ENCODE results near the gene LRRC28. TPM values are rescaled to one million over a fixed set of nuclear protein-coding genes. Genes with fewer than 3 reads are reported as not detected.

The LRRC28 gene
- total and polyA plus RNA-seq, 10 of the 15 experiments (the other 5 are each of a cell fraction or from before 2014, with no cell fraction given) = 21.3 to 54.9 (median 27.7) TPM

DNA sequence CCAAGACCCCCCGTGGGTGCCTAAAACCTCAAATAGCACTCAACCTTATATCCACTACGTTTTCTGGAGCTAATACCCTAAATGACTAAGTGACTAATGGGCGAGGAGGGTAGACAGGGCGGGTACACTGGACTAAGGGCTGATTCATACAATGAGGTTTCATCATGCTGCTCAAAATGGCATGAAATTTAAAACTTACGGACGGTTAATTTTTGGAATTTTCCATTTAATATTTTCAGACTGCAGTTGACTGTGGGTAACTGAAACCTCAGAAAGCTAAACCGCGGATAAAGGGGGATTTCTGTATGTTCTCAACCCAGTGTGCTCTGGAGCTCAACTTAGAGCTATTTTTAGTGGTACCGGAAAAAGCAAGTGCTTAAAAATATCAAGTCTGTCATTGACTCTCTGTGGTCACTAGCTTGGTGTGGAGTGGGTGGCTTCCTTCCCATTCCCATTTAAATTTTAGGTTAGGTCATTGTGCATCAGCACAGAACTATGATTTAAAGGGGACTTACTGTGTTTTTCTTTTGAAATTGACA is 72.9 kb downstream of the LRRC28 start (continued):
- peak in 1 of 2 experiments; percentile 35; a peak in 1 of 4 replicates for TF ChIP-seq ETV6 (conservative IDR thresholded peaks at IDR 0.05 in 1 of 2, IDR thresholded peaks at IDR 0.05 in 1 of 2; ENCODE audit: borderline replicate concordance in 1 of 2, low read depth in 1 of 2)
- no peak for TF ChIP-seq REST (IDR thresholded peaks at IDR 0.05; ENCODE audit: low read depth, low read length)
- TF ChIP-seq GABPA (IDR thresholded peaks at IDR 0.05; ENCODE audit: low read depth) = 0 out of 2 replicates have a peak, but pooled peaks have one; percentile 25
- TF ChIP-seq SMAD5 (IDR thresholded peaks at IDR 0.05; ENCODE audit: low read depth) = no peak
- TF ChIP-seq, protein P1, sequence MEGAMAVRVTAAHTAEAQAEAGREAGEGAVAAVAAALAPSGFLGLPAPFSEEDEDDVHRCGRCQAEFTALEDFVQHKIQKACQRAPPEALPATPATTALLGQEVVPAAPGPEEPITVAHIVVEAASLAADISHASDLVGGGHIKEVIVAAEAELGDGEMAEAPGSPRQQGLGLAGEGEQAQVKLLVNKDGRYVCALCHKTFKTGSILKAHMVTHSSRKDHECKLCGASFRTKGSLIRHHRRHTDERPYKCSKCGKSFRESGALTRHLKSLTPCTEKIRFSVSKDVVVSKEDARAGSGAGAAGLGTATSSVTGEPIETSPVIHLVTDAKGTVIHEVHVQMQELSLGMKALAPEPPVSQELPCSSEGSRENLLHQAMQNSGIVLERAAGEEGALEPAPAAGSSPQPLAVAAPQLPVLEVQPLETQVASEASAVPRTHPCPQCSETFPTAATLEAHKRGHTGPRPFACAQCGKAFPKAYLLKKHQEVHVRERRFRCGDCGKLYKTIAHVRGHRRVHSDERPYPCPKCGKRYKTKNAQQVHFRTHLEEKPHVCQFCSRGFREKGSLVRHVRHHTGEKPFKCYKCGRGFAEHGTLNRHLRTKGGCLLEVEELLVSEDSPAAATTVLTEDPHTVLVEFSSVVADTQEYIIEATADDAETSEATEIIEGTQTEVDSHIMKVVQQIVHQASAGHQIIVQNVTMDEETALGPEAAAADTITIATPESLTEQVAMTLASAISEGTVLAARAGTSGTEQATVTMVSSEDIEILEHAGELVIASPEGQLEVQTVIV (IDR thresholded peaks at IDR 0.05; ENCODE audit: borderline replicate concordance, partially characterized antibody) = no peak
- peak; percentile 30; the same call in 1 of the 2 replicates for TF ChIP-seq IKZF1 (conservative IDR thresholded peaks at IDR 0.05)
- TF ChIP-seq RUNX3 (IDR thresholded peaks at IDR 0.05; ENCODE audit: low read length) = peak; percentile 91
- TF ChIP-seq HDGF (IDR thresholded peaks at IDR 0.05) = no peak
- no peak for TF ChIP-seq SREBF1 (IDR thresholded peaks at IDR 0.05; ENCODE audit: low read length)
- peak; percentile 22; the same call in 1 of the 2 replicates for TF ChIP-seq ATF7 (IDR thresholded peaks at IDR 0.05; ENCODE audit: low read depth)
- TF ChIP-seq IKZF2 (IDR thresholded peaks at IDR 0.05) = peak; percentile 38 to 54; a peak in 2 of 4 replicates
- no peak for TF ChIP-seq ZNF274 (IDR thresholded peaks at IDR 0.05; ENCODE audit: insufficient read depth, insufficient read length)
- TF ChIP-seq USF2 (IDR thresholded peaks at IDR 0.05; ENCODE audit: borderline replicate concordance, low read depth, low read length) = no peak
- no peak for TF ChIP-seq CBFB (IDR thresholded peaks at IDR 0.05; ENCODE audit: low read depth)
- TF ChIP-seq POLR2A (IDR thresholded peaks at IDR 0.05; ENCODE audit: low read depth, low read length) = no peak
- TF ChIP-seq SIX5 (IDR thresholded peaks at IDR 0.05; ENCODE audit: low read depth, low read length, severe bottlenecking) = no peak
- TF ChIP-seq MYB (IDR thresholded peaks at IDR 0.05; ENCODE audit: borderline replicate concordance, low read depth, low read length) = no peak
- no peak for TF ChIP-seq POLR2AphosphoS2 (IDR thresholded peaks at IDR 0.05; ENCODE audit: low read depth, low read length)
- no peak for TF ChIP-seq BACH1 (IDR thresholded peaks at IDR 0.05; ENCODE audit: borderline replicate concordance)
- no peak for TF ChIP-seq TCF12 (IDR thresholded peaks at IDR 0.05; ENCODE audit: low read depth, low read length)
- no peak for TF ChIP-seq ZNF24 (IDR thresholded peaks at IDR 0.05)
- no peak for TF ChIP-seq POU2F2 (IDR thresholded peaks at IDR 0.05; ENCODE audit: borderline replicate concordance, low read depth, low read length)
- no peak for TF ChIP-seq IRF3 (IDR thresholded peaks at IDR 0.05)
- TF ChIP-seq EED (IDR thresholded peaks at IDR 0.05; ENCODE audit: low read depth) = peak; percentile 61; the same call in 1 of the 2 replicates
- TF ChIP-seq DPF2 (IDR thresholded peaks at IDR 0.05) = no peak
- TF ChIP-seq FOXM1 (IDR thresholded peaks at IDR 0.05; ENCODE audit: low read depth, low read length) = peak; percentile 78; the same call in 1 of the 2 replicates
